ENCODE measurements around the gene ACTA2.
"Not testable (repeated sequence)": the region's sequence is repeated elsewhere in the genome, so short reads cannot be mapped to it uniquely, and the experiment has no call there.

Gene ACTA2

GRCh38 chr10:88932539-88933256, 19.9 kb downstream of the ACTA2 start:
- peak; percentile 67 for DNase-seq (ENCODE audit: low read depth, low spot score)
- ChIA-PET POLR2A (interaction anchor here (0.7 to 3.2 kb wide), 6 partner anchors 13 to 1262 kb away, joined by 3 to 21 read pairs (median 4); partner anchors contain the start of gene FAS), CTCF (interaction anchor here (0.5 to 15.5 kb wide), 63 partner anchors 8 to 373 kb away, joined by 3 to 1009 read pairs (median 6); partner anchors contain the start of genes ANKRD22, CH25H, FAS and RNLS)
- TF ChIP-seq, protein P1, sequence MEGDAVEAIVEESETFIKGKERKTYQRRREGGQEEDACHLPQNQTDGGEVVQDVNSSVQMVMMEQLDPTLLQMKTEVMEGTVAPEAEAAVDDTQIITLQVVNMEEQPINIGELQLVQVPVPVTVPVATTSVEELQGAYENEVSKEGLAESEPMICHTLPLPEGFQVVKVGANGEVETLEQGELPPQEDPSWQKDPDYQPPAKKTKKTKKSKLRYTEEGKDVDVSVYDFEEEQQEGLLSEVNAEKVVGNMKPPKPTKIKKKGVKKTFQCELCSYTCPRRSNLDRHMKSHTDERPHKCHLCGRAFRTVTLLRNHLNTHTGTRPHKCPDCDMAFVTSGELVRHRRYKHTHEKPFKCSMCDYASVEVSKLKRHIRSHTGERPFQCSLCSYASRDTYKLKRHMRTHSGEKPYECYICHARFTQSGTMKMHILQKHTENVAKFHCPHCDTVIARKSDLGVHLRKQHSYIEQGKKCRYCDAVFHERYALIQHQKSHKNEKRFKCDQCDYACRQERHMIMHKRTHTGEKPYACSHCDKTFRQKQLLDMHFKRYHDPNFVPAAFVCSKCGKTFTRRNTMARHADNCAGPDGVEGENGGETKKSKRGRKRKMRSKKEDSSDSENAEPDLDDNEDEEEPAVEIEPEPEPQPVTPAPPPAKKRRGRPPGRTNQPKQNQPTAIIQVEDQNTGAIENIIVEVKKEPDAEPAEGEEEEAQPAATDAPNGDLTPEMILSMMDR (IDR thresholded peaks at IDR 0.05; ENCODE audit: insufficient read depth, low read length, missing control alignments): peak; percentile 74
- H3K4me3 ChIP-seq (ENCODE audit: low read depth, low read length): no peak overlapping the region

DNA sequence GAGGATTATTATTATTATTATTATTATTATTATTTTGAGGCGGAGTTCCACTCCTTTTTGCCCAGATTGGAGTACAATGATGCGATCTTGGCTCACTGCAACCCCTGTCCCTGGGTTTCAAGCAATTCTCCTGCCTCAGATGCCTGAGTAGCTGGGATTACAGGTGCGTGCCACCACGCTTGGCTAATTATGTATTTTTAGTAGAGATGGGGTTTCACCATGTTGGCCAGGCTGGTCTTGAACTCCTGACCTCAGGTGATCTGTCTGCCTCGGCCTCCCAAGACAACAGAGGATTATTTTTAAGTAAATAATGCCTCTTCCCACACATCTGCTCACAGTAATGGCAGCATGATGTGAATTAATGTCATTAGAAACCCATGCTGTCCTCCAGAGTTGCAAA, 20.5 kb downstream of the ACTA2 start:
- CTCF ChIA-PET: interaction anchor here (0.5 to 15.5 kb wide), 51 partner anchors 7 to 372 kb away, joined by 3 to 1009 read pairs (median 7); partner anchors contain the start of genes ANKRD22, CH25H, FAS and RNLS
- DNase-seq (ENCODE audit: low read depth, low spot score); H3K4me3 ChIP-seq (ENCODE audit: low read depth, low read length): not testable (repeated sequence)
- POLR2A ChIA-PET: interaction anchor here (1.0 to 3.2 kb wide), 5 partner anchors 36 to 96 kb away, joined by 3 to 21 read pairs (median 4); partner anchors contain the start of gene FAS

DNA sequence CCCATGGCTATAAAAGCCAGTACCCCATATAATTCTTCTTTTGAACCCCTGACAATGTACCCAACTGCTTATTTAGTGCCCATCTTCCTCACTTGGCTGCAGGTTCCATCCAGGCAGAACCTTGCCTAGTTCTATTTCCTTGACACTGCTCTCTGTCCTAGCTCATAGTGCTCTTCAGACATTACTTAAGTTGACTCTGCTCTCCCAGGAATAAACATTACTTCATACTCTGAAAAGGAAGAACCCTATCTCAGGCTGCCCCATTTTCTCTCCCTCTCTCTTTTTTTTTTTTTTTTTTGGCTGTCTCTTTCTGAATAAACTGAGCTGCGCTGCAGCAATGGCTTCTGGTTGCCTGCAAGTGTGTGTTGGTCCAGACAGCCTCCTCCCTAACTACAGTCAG, 21.0 kb downstream of the ACTA2 start:
- DNase-seq (ENCODE audit: low read depth, low spot score): no peak
- TF ChIP-seq, protein P1 (IDR thresholded peaks at IDR 0.05; ENCODE audit: insufficient read depth, low read length, missing control alignments): no peak
- POLR2A ChIA-PET: interaction anchor here (1.0 to 3.2 kb wide), 2 partner anchors 59 to 96 kb away, joined by 4 to 21 read pairs; partner anchors contain the start of gene FAS
- CTCF ChIA-PET: interaction anchor here (0.8 to 15.5 kb wide), 15 partner anchors 7 to 368 kb away, joined by 3 to 1009 read pairs (median 26); partner anchors contain the start of genes ANKRD22 and FAS
- no peak overlapping the region for H3K4me3 ChIP-seq (ENCODE audit: low read depth, low read length)

DNA sequence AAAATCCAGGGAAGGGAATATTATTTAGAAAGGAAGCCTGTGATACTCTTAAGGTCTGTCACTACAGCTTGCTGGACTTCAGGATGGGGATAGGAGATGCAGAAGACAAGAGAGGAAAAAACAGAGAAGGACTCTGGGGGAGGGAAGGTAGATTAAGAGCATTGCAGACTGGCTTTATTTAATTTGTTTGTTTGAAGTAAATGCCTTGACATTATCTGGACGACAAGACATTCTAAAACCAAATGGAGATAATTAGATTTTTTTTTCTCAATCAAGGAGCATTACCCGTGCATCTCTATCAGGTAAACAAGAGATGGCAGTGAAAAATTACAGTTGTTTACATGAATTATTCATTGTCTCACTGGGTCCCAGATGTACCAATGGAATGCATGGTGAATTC, 24.3 kb downstream of the ACTA2 start:
- H3K4me3 ChIP-seq (ENCODE audit: low read depth, low read length): no peak overlapping the region
- CTCF ChIA-PET: interaction anchor here (1.0 to 15.5 kb wide), 9 partner anchors 7 to 365 kb away, joined by 3 to 1009 read pairs (median 5); partner anchors contain the start of gene STAMBPL1
- POLR2A ChIA-PET: no interaction called here
- DNase-seq (ENCODE audit: low read depth, low spot score): no peak
- TF ChIP-seq, protein P1 (IDR thresholded peaks at IDR 0.05; ENCODE audit: insufficient read depth, low read length, missing control alignments): no peak

DNA sequence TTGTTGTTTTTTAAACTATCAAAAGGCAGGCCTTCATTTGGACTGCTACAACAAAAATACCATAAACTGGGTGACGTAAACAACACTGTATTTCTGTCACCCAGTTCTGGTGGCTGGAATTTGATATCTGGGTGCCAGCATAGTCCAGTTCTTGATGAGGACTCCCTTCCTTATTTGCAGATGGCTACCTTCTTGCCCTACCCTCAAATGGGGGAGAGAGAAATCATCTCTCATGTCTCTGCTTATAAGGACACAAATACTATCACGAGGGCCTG, 25.2 kb downstream of the ACTA2 start:
- H3K4me3 ChIP-seq (ENCODE audit: low read depth, low read length): no peak overlapping the region
- TF ChIP-seq, protein P1 (IDR thresholded peaks at IDR 0.05; ENCODE audit: insufficient read depth, low read length, missing control alignments): no peak
- CTCF ChIA-PET: interaction anchor here (0.7 to 15.5 kb wide), 4 partner anchors 54 to 367 kb away, joined by 3 to 1009 read pairs (median 4); no protein-coding TSS in a partner anchor
- DNase-seq (ENCODE audit: low read depth, low spot score): no peak
- POLR2A ChIA-PET: no interaction called here

DNA sequence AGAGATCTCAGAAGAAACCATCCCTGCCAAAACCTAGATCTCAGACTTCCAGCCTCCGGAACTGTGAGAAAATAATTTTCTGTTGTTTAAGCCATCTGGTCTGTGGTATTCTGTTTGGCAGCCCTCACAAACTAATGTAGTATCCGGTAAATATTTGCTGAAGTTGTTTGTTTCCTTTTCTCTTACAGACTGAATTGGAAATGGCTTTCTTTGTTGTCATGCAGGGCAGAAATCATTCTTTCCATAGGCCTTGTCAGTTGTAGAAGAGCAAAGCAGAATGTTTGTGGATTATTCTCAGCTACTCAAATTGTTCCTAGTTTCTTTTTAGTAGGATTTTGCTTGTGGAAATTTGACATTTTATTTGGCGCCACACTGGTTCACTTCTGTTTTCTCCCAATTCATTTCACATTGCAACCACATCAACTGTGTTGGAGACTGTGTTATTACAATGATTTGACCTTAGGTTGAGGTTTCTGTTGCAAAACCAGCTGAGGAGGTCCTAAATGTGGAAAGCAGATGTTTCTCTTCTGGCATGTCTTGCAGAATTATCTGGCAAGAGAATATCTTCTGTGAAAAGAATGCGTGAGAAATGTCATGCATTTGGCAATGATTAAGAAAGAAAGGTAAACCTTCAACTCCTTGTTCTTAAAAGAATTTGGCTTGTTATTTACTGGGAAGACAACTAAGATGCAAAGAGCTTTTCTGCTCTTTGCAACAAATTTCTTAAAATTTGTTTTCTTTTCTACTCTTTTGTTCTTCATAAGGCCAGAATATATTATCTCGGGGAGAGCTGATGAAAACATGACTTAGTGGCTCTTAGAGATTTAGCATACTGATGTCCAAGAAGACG, 25.8 kb downstream of the ACTA2 start:
- DNase-seq (ENCODE audit: low read depth, low spot score): peak; percentile 72
- ChIA-PET POLR2A (no interaction called here), CTCF (interaction anchor here (0.7 to 15.5 kb wide), 6 partner anchors 7 to 366 kb away, joined by 3 to 1009 read pairs (median 4); no protein-coding TSS in a partner anchor)
- TF ChIP-seq, protein P1 (IDR thresholded peaks at IDR 0.05; ENCODE audit: insufficient read depth, low read length, missing control alignments): no peak
- no peak overlapping the region; the same call in 1 of the 2 replicates for H3K4me3 ChIP-seq (ENCODE audit: low read depth, low read length)
